Lower leg skin (tissue), 3 donors: ENCODE measurements around the gene SLC2A5.

Experiments
- POLR2A ChIP-seq, 2 donors: fragments of 450-650 bp; IDR thresholded peaks; one replicate each; pipeline ENCODE4 v1.6.1; 2016 to 2017; ENCODE audit warnings: antibody characterized with exemption in 2 of 2, mild to moderate bottlenecking in 1 of 2, moderate library complexity in 1 of 2
- TF ChIP-seq, protein P1 (sequence below), 3 donors: fragments of 450-650 bp; IDR thresholded peaks; one replicate each; pipeline ENCODE4 v1.5.1; 2016; ENCODE audit warnings: antibody characterized with exemption in 3 of 3, mild to moderate bottlenecking in 3 of 3, moderate library complexity in 2 of 3

DNA sequence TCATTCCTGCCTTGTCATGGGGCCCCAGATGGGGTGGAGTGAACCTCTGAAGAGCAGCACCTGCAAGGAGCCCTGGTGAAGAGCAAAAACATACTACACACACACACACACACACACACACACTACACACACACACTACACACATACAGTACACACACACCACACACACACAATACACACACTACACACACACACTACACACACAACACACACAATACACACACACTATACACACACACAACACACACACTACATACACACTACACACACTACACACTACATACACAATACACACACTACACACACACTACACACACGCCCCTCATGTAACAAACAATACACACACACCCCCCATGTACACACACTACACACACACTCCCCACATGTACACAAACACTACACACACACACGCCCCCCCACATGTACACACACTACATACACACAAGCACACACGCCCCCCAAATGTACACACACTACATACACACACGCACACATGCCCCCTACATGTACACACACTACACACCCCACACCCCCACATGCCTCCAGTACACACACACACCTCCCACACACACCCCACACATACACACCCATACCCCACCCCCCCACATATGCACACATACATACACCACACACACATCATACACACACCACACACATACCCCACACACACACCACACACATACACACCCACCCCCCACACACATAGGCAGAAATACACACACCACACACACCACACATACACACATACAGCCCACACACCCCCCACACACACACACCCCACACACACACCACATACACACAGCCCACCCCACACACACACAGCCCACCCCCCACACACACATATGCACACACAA is 9.3 kb downstream of the SLC2A5 start:
- TF ChIP-seq, protein P1, sequence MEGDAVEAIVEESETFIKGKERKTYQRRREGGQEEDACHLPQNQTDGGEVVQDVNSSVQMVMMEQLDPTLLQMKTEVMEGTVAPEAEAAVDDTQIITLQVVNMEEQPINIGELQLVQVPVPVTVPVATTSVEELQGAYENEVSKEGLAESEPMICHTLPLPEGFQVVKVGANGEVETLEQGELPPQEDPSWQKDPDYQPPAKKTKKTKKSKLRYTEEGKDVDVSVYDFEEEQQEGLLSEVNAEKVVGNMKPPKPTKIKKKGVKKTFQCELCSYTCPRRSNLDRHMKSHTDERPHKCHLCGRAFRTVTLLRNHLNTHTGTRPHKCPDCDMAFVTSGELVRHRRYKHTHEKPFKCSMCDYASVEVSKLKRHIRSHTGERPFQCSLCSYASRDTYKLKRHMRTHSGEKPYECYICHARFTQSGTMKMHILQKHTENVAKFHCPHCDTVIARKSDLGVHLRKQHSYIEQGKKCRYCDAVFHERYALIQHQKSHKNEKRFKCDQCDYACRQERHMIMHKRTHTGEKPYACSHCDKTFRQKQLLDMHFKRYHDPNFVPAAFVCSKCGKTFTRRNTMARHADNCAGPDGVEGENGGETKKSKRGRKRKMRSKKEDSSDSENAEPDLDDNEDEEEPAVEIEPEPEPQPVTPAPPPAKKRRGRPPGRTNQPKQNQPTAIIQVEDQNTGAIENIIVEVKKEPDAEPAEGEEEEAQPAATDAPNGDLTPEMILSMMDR (IDR thresholded peaks at IDR 0.05) = peak in 1 of 3 donors; percentile 43
- TF ChIP-seq POLR2A (IDR thresholded peaks at IDR 0.05) = no peak
